ENCODE results near the gene MACF1. TPM values are rescaled to one million over a fixed set of nuclear protein-coding genes. Genes with fewer than 3 reads are reported as not detected.

MACF1 gene
- total RNA-seq, 1 experiment from 2014 or later = 103 TPM

GRCh38 chr1:39170731-39171667, 33.5 kb upstream of the MACF1 start:
- H3K36me3 ChIP-seq (ENCODE audit: low read depth, low read length) = no peaks in the 10 kb centered on the region
- no peak overlapping the region for H3K9ac ChIP-seq (ENCODE audit: low read length)
- DNase-seq (no peak), ATAC-seq (no peak)
- H4K20me1 ChIP-seq (ENCODE audit: low read length) = no peaks in the 10 kb centered on the region
- CTCF ChIA-PET = no interaction called here
- H3K9me2 ChIP-seq (replicated peaks; ENCODE audit: low read length) = no peaks in the 10 kb centered on the region
- TF ChIP-seq EZH2phosphoT487 (IDR thresholded peaks at IDR 0.05; ENCODE audit: borderline replicate concordance, low read length) (no peak), EZH2 (IDR thresholded peaks at IDR 0.05; ENCODE audit: low read length, unreplicated experiment) (no peak), CTCF (conservative IDR thresholded peaks at IDR 0.05; ENCODE audit: low read depth, low read length) (no peak)
- H3K27ac ChIP-seq (ENCODE audit: low read length) = no peak overlapping the region
- 0 out of 2 replicates have a peak, but pooled peaks cover 4% of the 10 kb centered on the region for H3K4me1 ChIP-seq (ENCODE audit: insufficient read depth, low read length)
- H3K27me3 ChIP-seq (ENCODE audit: low read length) = no peaks in the 10 kb centered on the region
- H3K4me2 ChIP-seq (ENCODE audit: low read length) = no peak overlapping the region
- intact Hi-C loops (cut with micrococcal nuclease) = no loop called here
- no peaks in the 10 kb centered on the region for H3K9me3 ChIP-seq (ENCODE audit: low read length)
- H3F3A ChIP-seq (ENCODE audit: low read length, unreplicated experiment) = no peaks in the 10 kb centered on the region
- BruUV-seq (replicated peaks) = no TSS peak
- H3K79me2 ChIP-seq (ENCODE audit: low read length) = peaks cover 73% of the 10 kb centered on the region
- H2AFZ ChIP-seq (ENCODE audit: low read length) = no peak overlapping the region
- POLR2A ChIA-PET (ENCODE audit: unreplicated experiment) = no interaction called here
- H3K4me3 ChIP-seq (ENCODE audit: low read length) = no peak overlapping the region

GRCh38 chr1:39173119-39173994, 31.1 kb upstream of the MACF1 start:
- ATAC-seq (no peak), DNase-seq (no peak)
- BruUV-seq (replicated peaks) = no TSS peak
- H3K9ac ChIP-seq (ENCODE audit: low read length) = no peak overlapping the region
- H3K27ac ChIP-seq (ENCODE audit: low read length) = no peak overlapping the region
- TF ChIP-seq CTCF (conservative IDR thresholded peaks at IDR 0.05; ENCODE audit: low read depth, low read length) (no peak; the same call in 1 of the 2 replicates), EZH2 (IDR thresholded peaks at IDR 0.05; ENCODE audit: low read length, unreplicated experiment) (no peak), EZH2phosphoT487 (IDR thresholded peaks at IDR 0.05; ENCODE audit: borderline replicate concordance, low read length) (no peak)
- no peak overlapping the region for H3K4me3 ChIP-seq (ENCODE audit: low read length)
- CTCF ChIA-PET = interaction anchor here (0.6 to 0.7 kb wide), 2 partner anchors 17 to 80 kb away, joined by 4 to 5 read pairs; no protein-coding TSS in a partner anchor
- H3K9me3 ChIP-seq (ENCODE audit: low read length) = no peaks in the 10 kb centered on the region
- no peak overlapping the region for H2AFZ ChIP-seq (ENCODE audit: low read length)
- H3K36me3 ChIP-seq (ENCODE audit: low read depth, low read length) = no peaks in the 10 kb centered on the region
- peaks cover 24% of the 10 kb centered on the region for H3K4me1 ChIP-seq (ENCODE audit: insufficient read depth, low read length)
- intact Hi-C loops (cut with micrococcal nuclease) = loop anchor here (1.0 kb wide), 1 partner anchor 18 kb away; no protein-coding TSS in a partner anchor
- peaks cover 83% of the 10 kb centered on the region for H3K79me2 ChIP-seq (ENCODE audit: low read length)
- POLR2A ChIA-PET (ENCODE audit: unreplicated experiment) = no interaction called here
- no peaks in the 10 kb centered on the region for H4K20me1 ChIP-seq (ENCODE audit: low read length)
- no peak overlapping the region for H3K4me2 ChIP-seq (ENCODE audit: low read length)
- H3K9me2 ChIP-seq (replicated peaks; ENCODE audit: low read length) = no peaks in the 10 kb centered on the region
- H3F3A ChIP-seq (ENCODE audit: low read length, unreplicated experiment) = peaks cover 1% of the 10 kb centered on the region
- no peaks in the 10 kb centered on the region for H3K27me3 ChIP-seq (ENCODE audit: low read length)

All from PC-3 (cell line).